PFSK-1 (cell line): ENCODE results near the gene HAPLN3. TPM values are rescaled to one million over a fixed set of nuclear protein-coding genes. Genes with fewer than 3 reads are reported as not detected.

ENCODE experiments used
- FOXP2 ChIP-seq: optimal IDR thresholded peaks from 2 replicates; pipeline ENCODE3; 2011; ENCODE audit warnings: borderline replicate concordance, control low read depth, inconsistent platforms; ENCODE audit not compliant: insufficient read depth; ENCODE audit errors: extremely low read length, extremely low read depth
- POLR2AphosphoS5 ChIP-seq: IDR thresholded peaks from 2 replicates; pipeline ENCODE4 v1.6.1; 2012; ENCODE audit warnings: low read depth, mild to moderate bottlenecking, control low read depth, low read length, moderate library complexity
- SIN3A ChIP-seq: IDR thresholded peaks from 2 replicates; pipeline ENCODE4 v1.6.1; 2012; ENCODE audit warnings: mild to moderate bottlenecking, low read length, moderate library complexity, borderline replicate concordance; ENCODE audit not compliant: insufficient read depth
- TAF1 ChIP-seq: IDR thresholded peaks from 2 replicates; pipeline ENCODE4 v1.6.1; 2012; ENCODE audit warnings: low read length, control low read depth, borderline replicate concordance; ENCODE audit not compliant: insufficient read depth
- polyA plus RNA-seq: library from polyadenylated mRNA; unstranded; fragments of >200 nt; gene quantifications from one replicate; pipeline ENCODE4 v1.2.1, GENCODE V29; 2012; ENCODE audit warnings: low read depth, missing spikeins; ENCODE audit not compliant: insufficient read length
- TF ChIP-seq, protein P1 (sequence below), 2 experiments: IDR thresholded peaks; 2 replicates each; pipeline versions ENCODE4 v1.6.1 to v1.8.0; 2011 to 2012; ENCODE audit warnings: low read depth in 2 of 2, low read length in 2 of 2, control low read depth in 1 of 2, inconsistent platforms in 1 of 2, mild to moderate bottlenecking in 1 of 2, moderate library complexity in 1 of 2; ENCODE audit not compliant: insufficient read depth in 1 of 2

The HAPLN3 gene, protein sequence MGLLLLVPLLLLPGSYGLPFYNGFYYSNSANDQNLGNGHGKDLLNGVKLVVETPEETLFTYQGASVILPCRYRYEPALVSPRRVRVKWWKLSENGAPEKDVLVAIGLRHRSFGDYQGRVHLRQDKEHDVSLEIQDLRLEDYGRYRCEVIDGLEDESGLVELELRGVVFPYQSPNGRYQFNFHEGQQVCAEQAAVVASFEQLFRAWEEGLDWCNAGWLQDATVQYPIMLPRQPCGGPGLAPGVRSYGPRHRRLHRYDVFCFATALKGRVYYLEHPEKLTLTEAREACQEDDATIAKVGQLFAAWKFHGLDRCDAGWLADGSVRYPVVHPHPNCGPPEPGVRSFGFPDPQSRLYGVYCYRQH
- polyA plus RNA-seq, result 10.0 TPM

DNA sequence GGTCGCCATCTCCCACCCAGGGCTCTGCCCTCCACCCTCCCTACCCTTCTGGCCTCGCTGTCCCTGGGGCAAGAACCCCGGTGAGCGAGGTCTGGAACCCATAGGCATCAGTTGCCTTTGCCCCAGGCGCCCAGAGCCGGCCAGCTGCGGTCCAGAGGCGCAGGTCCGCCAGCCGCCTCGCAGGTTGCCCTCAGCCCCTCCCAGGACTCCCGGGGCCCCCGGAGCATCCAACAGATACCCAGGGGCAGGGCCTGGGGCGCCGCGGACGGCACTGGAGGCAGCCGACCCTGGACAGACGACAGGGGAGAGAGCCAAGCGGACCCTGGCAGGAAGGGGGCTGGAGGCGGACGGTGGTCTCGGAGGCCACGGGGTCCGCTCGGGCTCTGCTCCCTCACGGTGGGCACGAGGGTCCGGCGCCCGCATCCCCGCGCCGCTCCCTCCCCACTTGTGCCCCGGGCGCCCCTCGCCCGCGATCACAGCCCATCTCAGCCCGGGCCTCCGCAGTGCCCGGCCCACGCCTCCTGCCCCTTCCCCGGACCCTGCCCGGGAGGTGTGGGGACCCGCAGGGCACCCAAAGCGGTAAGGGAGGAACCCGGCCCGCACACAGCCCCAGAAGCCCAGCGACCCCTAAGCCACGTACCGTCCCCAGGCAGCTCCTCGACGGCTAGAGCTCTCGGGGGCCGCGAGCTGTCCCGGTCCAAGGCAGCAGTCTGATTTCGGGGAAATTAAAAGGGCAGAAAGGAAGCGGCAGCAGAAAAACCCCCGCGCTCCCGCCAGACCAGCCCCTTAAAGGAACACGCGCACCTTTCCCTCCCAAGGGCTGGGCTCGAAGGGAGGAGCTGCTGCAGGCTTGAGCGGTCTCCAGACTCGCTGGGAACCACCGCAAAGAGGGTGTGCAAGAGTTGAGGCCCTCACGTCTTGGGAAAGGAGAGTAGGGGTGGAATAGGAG is at the start of gene HAPLN3:
HAPLN3 (minus strand) TSS at position 726 of the 949 bp plus-strand sequence. CDS start 8,246 bp downstream, outside the sequence.
- TF ChIP-seq TAF1 (no peak), FOXP2 (no peak), SIN3A (no peak), POLR2AphosphoS5 (no peak)
- TF ChIP-seq, protein P1, sequence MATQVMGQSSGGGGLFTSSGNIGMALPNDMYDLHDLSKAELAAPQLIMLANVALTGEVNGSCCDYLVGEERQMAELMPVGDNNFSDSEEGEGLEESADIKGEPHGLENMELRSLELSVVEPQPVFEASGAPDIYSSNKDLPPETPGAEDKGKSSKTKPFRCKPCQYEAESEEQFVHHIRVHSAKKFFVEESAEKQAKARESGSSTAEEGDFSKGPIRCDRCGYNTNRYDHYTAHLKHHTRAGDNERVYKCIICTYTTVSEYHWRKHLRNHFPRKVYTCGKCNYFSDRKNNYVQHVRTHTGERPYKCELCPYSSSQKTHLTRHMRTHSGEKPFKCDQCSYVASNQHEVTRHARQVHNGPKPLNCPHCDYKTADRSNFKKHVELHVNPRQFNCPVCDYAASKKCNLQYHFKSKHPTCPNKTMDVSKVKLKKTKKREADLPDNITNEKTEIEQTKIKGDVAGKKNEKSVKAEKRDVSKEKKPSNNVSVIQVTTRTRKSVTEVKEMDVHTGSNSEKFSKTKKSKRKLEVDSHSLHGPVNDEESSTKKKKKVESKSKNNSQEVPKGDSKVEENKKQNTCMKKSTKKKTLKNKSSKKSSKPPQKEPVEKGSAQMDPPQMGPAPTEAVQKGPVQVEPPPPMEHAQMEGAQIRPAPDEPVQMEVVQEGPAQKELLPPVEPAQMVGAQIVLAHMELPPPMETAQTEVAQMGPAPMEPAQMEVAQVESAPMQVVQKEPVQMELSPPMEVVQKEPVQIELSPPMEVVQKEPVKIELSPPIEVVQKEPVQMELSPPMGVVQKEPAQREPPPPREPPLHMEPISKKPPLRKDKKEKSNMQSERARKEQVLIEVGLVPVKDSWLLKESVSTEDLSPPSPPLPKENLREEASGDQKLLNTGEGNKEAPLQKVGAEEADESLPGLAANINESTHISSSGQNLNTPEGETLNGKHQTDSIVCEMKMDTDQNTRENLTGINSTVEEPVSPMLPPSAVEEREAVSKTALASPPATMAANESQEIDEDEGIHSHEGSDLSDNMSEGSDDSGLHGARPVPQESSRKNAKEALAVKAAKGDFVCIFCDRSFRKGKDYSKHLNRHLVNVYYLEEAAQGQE (IDR thresholded peaks at IDR 0.05; ENCODE audit: insufficient read depth in 1 of 2, low read depth in 2 of 2, low read length in 2 of 2), result no peak

DNA sequence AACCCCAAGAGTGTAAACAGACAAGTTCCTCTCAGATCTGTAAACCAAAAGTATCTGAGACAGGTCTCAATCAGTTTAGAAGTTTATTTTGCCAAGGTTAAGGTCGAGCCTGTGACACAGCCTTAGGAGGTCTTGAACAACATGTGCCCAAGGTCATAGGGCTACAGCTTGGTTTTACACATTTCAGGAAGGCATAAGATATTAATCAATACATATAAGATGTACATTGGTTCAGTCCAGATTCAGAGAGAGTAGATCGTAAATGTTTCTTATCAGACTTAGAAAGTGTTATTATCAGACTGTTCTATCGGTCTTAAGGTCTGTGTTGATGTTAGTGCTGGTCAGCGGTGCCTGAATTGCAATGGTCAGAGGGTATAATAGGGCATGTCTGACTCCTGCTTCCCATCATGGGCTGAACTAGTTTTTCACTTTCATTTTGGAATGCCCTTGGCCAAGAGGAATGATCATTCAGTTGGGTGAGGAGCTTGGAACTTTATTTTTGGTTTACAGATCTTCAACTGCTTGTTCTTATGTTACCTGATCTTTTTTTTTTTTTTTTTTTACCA is 44.8 kb upstream of the HAPLN3 start:
- TF ChIP-seq, protein P1 (IDR thresholded peaks at IDR 0.05; ENCODE audit: insufficient read depth in 1 of 2, low read depth in 2 of 2, low read length in 2 of 2), result no peak
- TF ChIP-seq TAF1, result no peak
- TF ChIP-seq SIN3A, result no peak
- TF ChIP-seq POLR2AphosphoS5, result no peak
- no peak for TF ChIP-seq FOXP2

DNA sequence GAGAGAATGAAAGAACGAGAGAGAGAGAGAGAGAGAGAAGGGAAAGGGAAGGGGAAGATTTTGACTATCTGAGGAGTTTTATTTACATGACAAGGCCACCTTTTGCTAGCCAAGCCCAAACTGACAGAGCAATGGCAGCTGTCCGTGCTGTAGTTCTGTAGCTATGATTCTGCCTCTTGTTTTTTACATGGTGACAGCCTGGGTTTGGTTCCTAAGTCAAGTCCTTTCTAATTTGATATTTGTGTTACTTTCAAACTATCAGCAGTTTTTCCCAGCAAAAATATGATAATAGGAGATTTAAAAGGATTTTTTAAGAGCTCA is 44.1 kb upstream of the HAPLN3 start:
- TF ChIP-seq TAF1 (no peak), SIN3A (no peak), FOXP2 (no peak), POLR2AphosphoS5 (no peak)
- TF ChIP-seq, protein P1 (IDR thresholded peaks at IDR 0.05; ENCODE audit: insufficient read depth in 1 of 2, low read depth in 2 of 2, low read length in 2 of 2), result no peak

DNA sequence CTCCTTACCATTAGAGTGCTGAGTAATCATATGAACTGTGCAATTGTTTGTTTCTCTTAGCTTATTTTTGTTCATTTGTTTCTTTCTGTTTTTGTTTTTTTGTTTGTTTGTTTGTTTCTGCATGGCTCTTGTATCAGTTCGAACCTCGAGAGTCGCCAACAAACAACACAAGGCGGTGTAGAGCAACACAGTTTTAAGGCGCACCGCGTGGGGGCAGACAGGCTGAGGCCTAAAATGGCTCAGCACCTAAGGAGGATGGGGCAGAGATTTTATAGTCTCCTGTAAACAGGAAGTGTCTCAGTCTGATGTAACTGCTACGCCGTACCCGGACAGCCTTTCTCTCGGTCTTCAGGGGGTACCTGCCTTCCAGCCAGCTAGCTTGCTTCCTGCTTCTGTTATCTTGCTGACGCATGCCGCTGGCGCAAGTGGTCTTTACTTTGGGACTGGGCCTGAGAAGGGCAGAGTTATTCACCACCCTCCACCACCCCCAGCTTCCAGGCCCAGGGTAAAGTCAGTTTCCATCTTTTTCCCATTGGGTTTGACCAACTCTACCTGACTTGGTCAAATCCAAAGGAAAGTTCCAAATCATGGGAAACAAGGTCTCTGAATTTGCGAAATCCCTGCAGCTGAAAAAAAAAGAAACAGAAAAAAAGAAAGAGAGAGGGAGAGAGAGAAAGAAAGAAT is 43.6 kb upstream of the HAPLN3 start:
- TF ChIP-seq FOXP2, result no peak
- TF ChIP-seq TAF1, result no peak

DNA sequence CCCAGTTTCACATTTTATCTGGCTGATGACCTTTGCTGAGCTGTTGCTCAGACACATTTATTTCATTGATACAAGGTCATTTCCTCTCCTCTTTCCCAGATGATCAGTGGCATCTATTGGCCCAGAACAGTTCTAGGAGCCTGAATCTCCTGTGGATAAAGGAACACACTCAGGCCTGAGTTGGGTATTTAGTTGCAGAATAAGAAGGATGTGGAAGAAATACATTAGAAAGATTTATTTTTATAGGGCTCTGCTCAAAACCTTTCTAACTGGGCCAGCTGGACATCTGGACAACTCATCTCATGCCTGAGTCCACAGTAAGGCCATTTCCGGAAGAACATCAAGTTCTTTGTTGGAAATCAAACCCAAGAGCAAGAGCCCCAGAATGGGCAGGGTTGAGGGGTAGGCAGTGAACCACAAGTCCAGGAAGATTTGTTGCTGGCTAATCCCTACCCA is 37.6 kb upstream of the HAPLN3 start:
- no peak for TF ChIP-seq TAF1
- TF ChIP-seq FOXP2, result no peak
- TF ChIP-seq POLR2AphosphoS5, result no peak
- TF ChIP-seq, protein P1 (IDR thresholded peaks at IDR 0.05; ENCODE audit: insufficient read depth in 1 of 2, low read depth in 2 of 2, low read length in 2 of 2), result no peak
- no peak for TF ChIP-seq SIN3A
